ENCODE measurements around the gene HACD2.

DNA sequence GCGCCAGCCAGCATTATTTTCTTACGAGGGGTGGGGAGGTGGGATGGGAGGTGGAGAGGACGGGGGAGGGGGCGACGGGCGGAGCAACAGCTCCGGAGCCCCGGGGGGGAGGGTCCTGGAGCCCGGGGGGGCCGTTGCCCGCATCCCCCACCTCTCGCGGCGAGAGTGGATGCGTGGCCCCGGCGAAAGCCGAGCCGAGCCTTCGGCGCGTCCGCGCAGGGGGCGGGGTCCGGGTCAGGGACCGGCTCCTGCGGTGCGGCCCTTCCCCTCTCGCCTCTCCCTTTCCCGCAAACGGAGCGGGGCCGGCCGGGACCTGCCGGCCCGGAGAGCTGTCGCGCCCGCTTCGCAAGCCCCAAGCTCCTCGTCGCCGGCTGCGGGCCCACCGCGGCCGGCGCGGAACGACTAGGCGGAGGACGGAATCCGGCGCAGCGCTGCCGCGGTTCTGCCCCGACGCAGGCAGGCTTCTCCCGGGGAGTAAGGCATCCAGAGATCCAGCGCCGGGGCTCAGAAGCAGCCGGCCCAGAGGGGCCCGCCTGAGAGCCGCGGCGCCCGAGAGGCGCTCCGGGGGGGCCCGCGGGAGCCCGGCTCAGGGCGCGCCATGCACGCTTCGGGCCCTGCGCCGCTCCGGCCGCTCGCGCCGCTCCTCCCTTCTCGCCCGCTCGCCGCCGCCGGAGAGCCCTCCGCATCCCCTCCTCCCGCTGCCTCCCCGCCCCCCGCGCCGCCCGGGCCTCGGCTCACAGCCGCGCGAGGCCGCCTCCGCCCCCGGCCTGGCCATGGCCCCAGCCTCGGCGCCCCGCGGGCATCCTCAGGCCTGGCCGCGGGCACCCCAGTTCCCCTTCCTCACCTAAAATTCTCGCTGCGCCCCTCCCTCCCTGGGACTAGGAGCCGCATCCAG, 135.5 kb downstream of the HACD2 start:
- TF ChIP-seq, protein P1, sequence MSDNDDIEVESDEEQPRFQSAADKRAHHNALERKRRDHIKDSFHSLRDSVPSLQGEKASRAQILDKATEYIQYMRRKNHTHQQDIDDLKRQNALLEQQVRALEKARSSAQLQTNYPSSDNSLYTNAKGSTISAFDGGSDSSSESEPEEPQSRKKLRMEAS (IDR thresholded peaks at IDR 0.05; ENCODE audit: low read depth, low read length): no peak
- TF ChIP-seq, protein P2, sequence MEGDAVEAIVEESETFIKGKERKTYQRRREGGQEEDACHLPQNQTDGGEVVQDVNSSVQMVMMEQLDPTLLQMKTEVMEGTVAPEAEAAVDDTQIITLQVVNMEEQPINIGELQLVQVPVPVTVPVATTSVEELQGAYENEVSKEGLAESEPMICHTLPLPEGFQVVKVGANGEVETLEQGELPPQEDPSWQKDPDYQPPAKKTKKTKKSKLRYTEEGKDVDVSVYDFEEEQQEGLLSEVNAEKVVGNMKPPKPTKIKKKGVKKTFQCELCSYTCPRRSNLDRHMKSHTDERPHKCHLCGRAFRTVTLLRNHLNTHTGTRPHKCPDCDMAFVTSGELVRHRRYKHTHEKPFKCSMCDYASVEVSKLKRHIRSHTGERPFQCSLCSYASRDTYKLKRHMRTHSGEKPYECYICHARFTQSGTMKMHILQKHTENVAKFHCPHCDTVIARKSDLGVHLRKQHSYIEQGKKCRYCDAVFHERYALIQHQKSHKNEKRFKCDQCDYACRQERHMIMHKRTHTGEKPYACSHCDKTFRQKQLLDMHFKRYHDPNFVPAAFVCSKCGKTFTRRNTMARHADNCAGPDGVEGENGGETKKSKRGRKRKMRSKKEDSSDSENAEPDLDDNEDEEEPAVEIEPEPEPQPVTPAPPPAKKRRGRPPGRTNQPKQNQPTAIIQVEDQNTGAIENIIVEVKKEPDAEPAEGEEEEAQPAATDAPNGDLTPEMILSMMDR (IDR thresholded peaks at IDR 0.05; ENCODE audit: low read depth, low read length): no peak
- TF ChIP-seq POLR2A (IDR thresholded peaks at IDR 0.05; ENCODE audit: extremely low read depth, insufficient read length): no peak
- no peak for TF ChIP-seq MYC (IDR thresholded peaks at IDR 0.05; ENCODE audit: low read depth, low read length)
